Right renal cortex interstitium (tissue), 3 donors: ENCODE measurements around the gene MSANTD2. TPM values are rescaled to one million over a fixed set of nuclear protein-coding genes. Genes with fewer than 3 reads are reported as not detected.

ENCODE experiments used
- polyA plus RNA-seq, 3 donors: library from polyadenylated mRNA; unstranded; fragments of 120-200 nt; gene quantifications; one replicate each; pipeline ENCODE4 v1.2.1, GENCODE V29; 2013; ENCODE audit not compliant: insufficient read length in 3 of 3

The MSANTD2 gene
- polyA plus RNA-seq, 3 donors = 24.3 to 25.7 (median 25.1) TPM

Other genes with a start within 250 kb of the MSANTD2 start
- under 1 TPM in 2 of 3 donors, not detected in 1; 0.03 TPM for gene OR8A1, start 230.4 kb downstream of the MSANTD2 start, polyA plus RNA-seq
- gene PANX3, start 189.0 kb downstream of the MSANTD2 start, polyA plus RNA-seq = not detected
- gene TBRG1, start 177.5 kb downstream of the MSANTD2 start, polyA plus RNA-seq = 10 to 100 TPM; 27.0 to 27.2 (median 27.1) TPM
- 10 to 100 TPM; 33.1 to 34.5 (median 33.7) TPM for gene SIAE, start 126.7 kb downstream of the MSANTD2 start, polyA plus RNA-seq
- gene SPA17, start 126.5 kb downstream of the MSANTD2 start, polyA plus RNA-seq = 10 to 100 TPM; 23.4 to 27.7 (median 25.3) TPM
- gene NRGN, start 60.5 kb downstream of the MSANTD2 start, polyA plus RNA-seq = 10 to 100 TPM; 12.0 to 24.4 (median 15.3) TPM
- 1 to 10 TPM; 4.4 to 7.9 (median 5.8) TPM for gene VSIG2, start 48.2 kb downstream of the MSANTD2 start, polyA plus RNA-seq
- gene ESAM, start 38.1 kb downstream of the MSANTD2 start, polyA plus RNA-seq = 10 to 100 TPM; 60.6 to 73.8 (median 68.2) TPM
- gene ROBO3, start 65.0 kb upstream of the MSANTD2 start, polyA plus RNA-seq = 10 to 100 TPM; 13.5 to 17.4 (median 16.1) TPM
- gene ROBO4, start 97.5 kb upstream of the MSANTD2 start, polyA plus RNA-seq = 10 to 100 TPM; 16.0 to 17.2 (median 16.1) TPM
- 1 to 10 TPM in 2 of 3 donors, under 1 TPM in 1; 0.96 to 1.8 (median 1.2) TPM for gene HEPN1, start 118.8 kb upstream of the MSANTD2 start, polyA plus RNA-seq
- gene HEPACAM, start 135.6 kb upstream of the MSANTD2 start, polyA plus RNA-seq = 1 to 10 TPM; 1.8 to 2.3 (median 2.3) TPM
- 1 to 10 TPM; 3.7 to 4.4 (median 4.2) TPM for gene CCDC15, start 153.8 kb upstream of the MSANTD2 start, polyA plus RNA-seq